HEK293 (cell line): ENCODE measurements around the gene TMEM184C.
A peak's percentile ranks its signal among the peaks of the same experiment; 100 is the strongest.

Experiments used
- CTCF ChIA-PET: fragments of 350-600 bp; formaldehyde crosslinking; extraction: SDS; loops from one replicate; lab custom pipeline; 2021; ENCODE audit warnings: antibody characterized with exemption; lab: Yijun Ruan, JAX
- POLR2A ChIA-PET: fragments of 300-600 bp; formaldehyde crosslinking; extraction: SDS; loops from one replicate; lab custom pipeline; 2020; ENCODE audit warnings: antibody characterized with exemption, inconsistent platforms; lab: Yijun Ruan, JAX
- H3K27ac ChIP-seq: fragments of 200-500 bp; sonication (Bioruptor generic); 2 replicates; pipeline ENCODE4 v1.5.1; 2014; ENCODE audit warnings: low read depth, low read length, control low read depth, inconsistent platforms; ENCODE audit errors: extremely low read depth
- H3K36me3 ChIP-seq, 2 experiments: fragments of 200-500 bp in 1 of 2; sonication (Bioruptor generic) in 1 of 2; 1 replicate in 1 of 2; 2 replicates in 1 of 2; pipeline ENCODE4 v1.5.1; 2014 to 2017; ENCODE audit warnings: inconsistent platforms in 2 of 2, low read length in 2 of 2; ENCODE audit not compliant: control insufficient read depth in 2 of 2, insufficient read depth in 1 of 2
- H3K4me1 ChIP-seq: fragments of 200-500 bp; sonication (Bioruptor generic); 2 replicates; pipeline ENCODE4 v1.5.1; 2014; ENCODE audit warnings: mild to moderate bottlenecking, low read length, inconsistent platforms; ENCODE audit not compliant: control insufficient read depth, insufficient read depth
- H3K4me3 ChIP-seq: 2 replicates; pipeline ENCODE4 v1.5.1; 2011; ENCODE audit warnings: low read depth, mild to moderate bottlenecking, control low read depth, low read length, moderate library complexity
- H3K9me3 ChIP-seq: fragments of 200-500 bp; sonication (Bioruptor generic); 2 replicates; pipeline ENCODE4 v1.5.1; 2014; ENCODE audit warnings: low read depth, low read length, inconsistent platforms; ENCODE audit not compliant: control insufficient read depth, insufficient read depth
- GLIS2 ChIP-seq: fragments of 450-650 bp; formaldehyde crosslinking; IDR thresholded peaks from 2 replicates; pipeline ENCODE4 v1.5.1; 2016; ENCODE audit warnings: missing biosample characterization, missing genetic modification characterization
- HOXA7 ChIP-seq: sonication (generic); formaldehyde crosslinking; IDR thresholded peaks from 2 replicates; pipeline ENCODE4 v1.8.1; 2022; ENCODE audit warnings: missing genetic modification reagents, borderline replicate concordance
- OSR2 ChIP-seq: fragments of 450-650 bp; formaldehyde crosslinking; IDR thresholded peaks from 2 replicates; pipeline ENCODE4 v1.5.1; 2016; ENCODE audit warnings: missing biosample characterization, missing genetic modification characterization
- ZEB2 ChIP-seq: fragments of 450-650 bp; formaldehyde crosslinking; IDR thresholded peaks from 2 replicates; pipeline ENCODE4 v1.5.1; 2016; ENCODE audit warnings: missing biosample characterization, missing genetic modification characterization
- ZFP41 ChIP-seq: fragments of 450-650 bp; formaldehyde crosslinking; IDR thresholded peaks from 2 replicates; pipeline ENCODE4 v1.5.1; 2016; ENCODE audit warnings: missing biosample characterization, missing genetic modification characterization, borderline replicate concordance
- ZNF266 ChIP-seq: fragments of 450-650 bp; formaldehyde crosslinking; IDR thresholded peaks from 2 replicates; pipeline ENCODE4 v1.5.1; 2016; ENCODE audit warnings: missing biosample characterization, missing genetic modification characterization, low read depth
- ZNF423 ChIP-seq: fragments of 450-650 bp; formaldehyde crosslinking; IDR thresholded peaks from 2 replicates; pipeline ENCODE4 v1.5.1; 2016; ENCODE audit warnings: missing biosample characterization, missing genetic modification characterization
- ZNF510 ChIP-seq: fragments of 450-650 bp; formaldehyde crosslinking; IDR thresholded peaks from 2 replicates; pipeline ENCODE4 v1.5.1; 2018; ENCODE audit warnings: mild to moderate bottlenecking, missing genetic modification characterization, missing biosample characterization; ENCODE audit not compliant: insufficient replicate concordance
- ZNF530 ChIP-seq: fragments of 450-650 bp; formaldehyde crosslinking; IDR thresholded peaks from 2 replicates; pipeline ENCODE4 v1.5.1; 2016; ENCODE audit warnings: low read depth, missing biosample characterization, missing genetic modification characterization
- ZNF544 ChIP-seq: fragments of 450-650 bp; formaldehyde crosslinking; IDR thresholded peaks from 2 replicates; pipeline ENCODE4 v1.5.0; 2017; ENCODE audit warnings: missing biosample characterization, missing genetic modification characterization
- ZNF596 ChIP-seq: fragments of 450-650 bp; IDR thresholded peaks from 2 replicates; pipeline ENCODE4 v1.5.0; 2018; ENCODE audit warnings: missing biosample characterization, mild to moderate bottlenecking, missing genetic modification characterization, moderate library complexity
- ZNF623 ChIP-seq: fragments of 450-650 bp; formaldehyde crosslinking; IDR thresholded peaks from 2 replicates; pipeline ENCODE4 v1.5.1; 2016; ENCODE audit warnings: missing biosample characterization, missing genetic modification characterization
- TF ChIP-seq, protein P1 (sequence below): fragments of 450-650 bp; formaldehyde crosslinking; IDR thresholded peaks from 2 replicates; pipeline ENCODE4 v1.5.1; 2016; ENCODE audit warnings: missing biosample characterization, missing genetic modification characterization
- TF ChIP-seq, protein P2 (sequence below): fragments of 450-650 bp; formaldehyde crosslinking; IDR thresholded peaks from 2 replicates; pipeline ENCODE4 v1.5.1; 2016; ENCODE audit warnings: missing biosample characterization, missing genetic modification characterization, low read depth
- TF ChIP-seq, protein P3 (sequence below): fragments of 450-650 bp; formaldehyde crosslinking; IDR thresholded peaks from 2 replicates; pipeline ENCODE4 v1.5.1; 2017; ENCODE audit warnings: missing biosample characterization, missing genetic modification characterization

TMEM184C gene

DNA sequence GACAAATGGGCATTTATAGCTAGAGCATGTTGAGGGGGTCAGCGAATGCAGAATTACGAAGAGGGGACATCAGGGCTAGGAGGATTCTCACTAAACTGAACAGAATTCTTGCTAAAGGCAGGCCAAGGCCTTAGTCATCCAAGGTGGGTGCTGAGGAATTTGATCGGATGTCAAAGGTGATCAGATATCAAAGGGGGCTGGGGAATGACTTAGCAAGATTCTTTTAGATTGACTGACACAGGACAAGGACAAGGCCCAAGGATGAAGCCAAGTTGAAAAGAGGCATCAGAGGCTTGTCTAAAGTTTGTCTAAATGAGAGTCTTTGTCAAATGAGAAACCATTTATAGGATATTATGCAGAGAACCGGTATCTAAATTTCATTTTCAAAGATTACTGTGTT lies 9.7 kb downstream of the TMEM184C start:
- ChIA-PET POLR2A (interaction anchor here (0.6 kb wide), 1 partner anchor 13 kb away, joined by 3 read pairs; no protein-coding TSS in a partner anchor), CTCF (no interaction called here)
- no peaks in the 10 kb centered on the region for H3K9me3 ChIP-seq
- TF ChIP-seq, protein P1, sequence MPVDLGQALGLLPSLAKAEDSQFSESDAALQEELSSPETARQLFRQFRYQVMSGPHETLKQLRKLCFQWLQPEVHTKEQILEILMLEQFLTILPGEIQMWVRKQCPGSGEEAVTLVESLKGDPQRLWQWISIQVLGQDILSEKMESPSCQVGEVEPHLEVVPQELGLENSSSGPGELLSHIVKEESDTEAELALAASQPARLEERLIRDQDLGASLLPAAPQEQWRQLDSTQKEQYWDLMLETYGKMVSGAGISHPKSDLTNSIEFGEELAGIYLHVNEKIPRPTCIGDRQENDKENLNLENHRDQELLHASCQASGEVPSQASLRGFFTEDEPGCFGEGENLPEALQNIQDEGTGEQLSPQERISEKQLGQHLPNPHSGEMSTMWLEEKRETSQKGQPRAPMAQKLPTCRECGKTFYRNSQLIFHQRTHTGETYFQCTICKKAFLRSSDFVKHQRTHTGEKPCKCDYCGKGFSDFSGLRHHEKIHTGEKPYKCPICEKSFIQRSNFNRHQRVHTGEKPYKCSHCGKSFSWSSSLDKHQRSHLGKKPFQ: no peak
- TF ChIP-seq ZEB2 (tag by site-specific recombination) (no peak), ZFP41 (tag by site-specific recombination) (no peak), ZNF544 (tag by site-specific recombination) (no peak), ZNF530 (tag by site-specific recombination) (no peak), ZNF266 (tag by site-specific recombination) (no peak), ZNF510 (tag by site-specific recombination) (no peak)
- TF ChIP-seq, protein P2, sequence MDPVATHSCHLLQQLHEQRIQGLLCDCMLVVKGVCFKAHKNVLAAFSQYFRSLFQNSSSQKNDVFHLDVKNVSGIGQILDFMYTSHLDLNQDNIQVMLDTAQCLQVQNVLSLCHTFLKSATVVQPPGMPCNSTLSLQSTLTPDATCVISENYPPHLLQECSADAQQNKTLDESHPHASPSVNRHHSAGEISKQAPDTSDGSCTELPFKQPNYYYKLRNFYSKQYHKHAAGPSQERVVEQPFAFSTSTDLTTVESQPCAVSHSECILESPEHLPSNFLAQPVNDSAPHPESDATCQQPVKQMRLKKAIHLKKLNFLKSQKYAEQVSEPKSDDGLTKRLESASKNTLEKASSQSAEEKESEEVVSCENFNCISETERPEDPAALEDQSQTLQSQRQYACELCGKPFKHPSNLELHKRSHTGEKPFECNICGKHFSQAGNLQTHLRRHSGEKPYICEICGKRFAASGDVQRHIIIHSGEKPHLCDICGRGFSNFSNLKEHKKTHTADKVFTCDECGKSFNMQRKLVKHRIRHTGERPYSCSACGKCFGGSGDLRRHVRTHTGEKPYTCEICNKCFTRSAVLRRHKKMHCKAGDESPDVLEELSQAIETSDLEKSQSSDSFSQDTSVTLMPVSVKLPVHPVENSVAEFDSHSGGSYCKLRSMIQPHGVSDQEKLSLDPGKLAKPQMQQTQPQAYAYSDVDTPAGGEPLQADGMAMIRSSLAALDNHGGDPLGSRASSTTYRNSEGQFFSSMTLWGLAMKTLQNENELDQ: no peak
- H3K36me3 ChIP-seq: peaks cover 9 to 68% of the 10 kb centered on the region in 2 experiments
- no peak overlapping the region for H3K4me3 ChIP-seq
- no peaks in the 10 kb centered on the region for H3K4me1 ChIP-seq
- no peak overlapping the region for H3K27ac ChIP-seq

DNA sequence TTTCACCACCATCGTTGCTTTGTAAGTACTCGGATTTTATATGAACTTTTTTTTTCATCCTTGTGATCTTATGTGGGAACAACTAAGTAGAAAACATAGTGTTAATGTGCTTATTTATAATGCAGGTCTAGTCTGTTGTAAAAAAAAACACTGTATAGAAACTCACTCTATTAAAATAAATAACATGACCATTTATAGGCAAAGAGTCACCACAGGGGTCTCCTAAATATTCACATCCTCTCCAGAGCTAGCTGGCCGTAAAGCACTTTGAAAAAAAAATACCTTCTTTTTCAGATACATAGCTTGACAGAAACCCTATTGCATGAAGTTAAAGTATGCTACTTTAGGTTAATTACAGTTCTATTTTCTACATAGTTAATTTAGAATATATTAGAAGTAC lies 11.2 kb downstream of the TMEM184C start:
- no peak overlapping the region for H3K4me3 ChIP-seq
- POLR2A ChIA-PET: interaction anchor here (1.6 kb wide), 1 partner anchor 11 kb away, joined by 5 read pairs; the partner anchor contains the start of gene TMEM184C

DNA sequence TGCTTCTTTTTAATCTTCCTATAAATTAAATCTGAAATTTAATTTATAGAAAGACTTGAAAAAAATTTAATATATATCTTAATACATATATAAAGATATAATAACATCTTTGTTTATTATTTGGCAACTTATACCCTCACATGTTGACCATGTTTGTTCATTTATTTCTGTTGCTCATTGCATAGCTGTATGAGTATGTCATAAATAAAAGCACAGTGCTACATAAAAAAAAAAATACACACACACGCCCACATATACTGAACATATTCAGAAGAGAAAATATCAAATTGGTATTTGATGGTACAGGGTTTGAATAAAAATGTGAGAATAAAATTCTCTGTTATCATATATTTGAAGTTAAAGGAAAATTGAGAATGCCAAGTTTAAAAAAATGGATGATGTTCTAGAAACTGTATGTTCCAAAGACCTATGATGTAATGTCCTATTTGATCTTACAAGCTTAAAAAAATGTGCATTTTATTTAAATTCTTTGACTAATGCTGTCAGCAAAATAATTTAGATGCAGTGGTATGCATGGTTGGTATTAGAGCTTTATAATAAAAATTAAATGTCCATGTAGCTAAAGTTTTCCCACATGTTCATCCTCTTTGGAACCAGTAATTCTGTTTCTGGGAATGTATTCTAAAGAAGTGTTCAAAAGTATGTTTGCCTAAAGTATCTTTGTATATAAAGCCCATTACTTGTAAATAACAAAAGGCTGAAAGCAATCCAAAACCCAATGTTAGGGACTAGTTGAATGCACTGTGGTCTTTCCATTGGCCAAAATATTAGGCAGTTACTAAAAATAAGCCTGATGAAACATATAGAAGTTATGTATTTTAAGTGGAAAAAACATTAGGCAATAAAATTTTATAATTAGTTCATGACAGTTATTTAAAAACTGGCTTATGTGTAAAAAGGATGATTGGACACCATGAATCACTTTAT lies 12.9 kb downstream of the TMEM184C start:
- ChIA-PET POLR2A (interaction anchor here (1.6 kb wide), 1 partner anchor 13 kb away, joined by 5 read pairs; the partner anchor contains the start of gene TMEM184C), CTCF (interaction anchor here (0.6 to 2.2 kb wide), 4 partner anchors 38 to 1135 kb away, joined by 3 to 10 read pairs (median 4); no protein-coding TSS in a partner anchor)
- TF ChIP-seq OSR2 (tag by site-specific recombination): no peak
- no peak for TF ChIP-seq ZNF623 (tag by site-specific recombination)
- no peak for TF ChIP-seq GLIS2 (tag by site-specific recombination)
- no peak for TF ChIP-seq ZNF423 (tag by site-specific recombination)
- no peak overlapping the region for H3K27ac ChIP-seq
- H3K4me3 ChIP-seq: no peak overlapping the region
- no peaks in the 10 kb centered on the region for H3K9me3 ChIP-seq
- H3K36me3 ChIP-seq: peaks cover 14 to 78% of the 10 kb centered on the region in 2 experiments
- no peaks in the 10 kb centered on the region for H3K4me1 ChIP-seq

More for the DNA sequence above, 11.2 kb downstream of the TMEM184C start:
- TF ChIP-seq ZNF596 (tag by site-specific recombination) (0 out of 2 replicates have a peak, but pooled peaks have one; percentile 24), HOXA7 (CRISPR knock-in tag) (no peak), ZNF530 (tag by site-specific recombination) (no peak)
- TF ChIP-seq, protein P3, sequence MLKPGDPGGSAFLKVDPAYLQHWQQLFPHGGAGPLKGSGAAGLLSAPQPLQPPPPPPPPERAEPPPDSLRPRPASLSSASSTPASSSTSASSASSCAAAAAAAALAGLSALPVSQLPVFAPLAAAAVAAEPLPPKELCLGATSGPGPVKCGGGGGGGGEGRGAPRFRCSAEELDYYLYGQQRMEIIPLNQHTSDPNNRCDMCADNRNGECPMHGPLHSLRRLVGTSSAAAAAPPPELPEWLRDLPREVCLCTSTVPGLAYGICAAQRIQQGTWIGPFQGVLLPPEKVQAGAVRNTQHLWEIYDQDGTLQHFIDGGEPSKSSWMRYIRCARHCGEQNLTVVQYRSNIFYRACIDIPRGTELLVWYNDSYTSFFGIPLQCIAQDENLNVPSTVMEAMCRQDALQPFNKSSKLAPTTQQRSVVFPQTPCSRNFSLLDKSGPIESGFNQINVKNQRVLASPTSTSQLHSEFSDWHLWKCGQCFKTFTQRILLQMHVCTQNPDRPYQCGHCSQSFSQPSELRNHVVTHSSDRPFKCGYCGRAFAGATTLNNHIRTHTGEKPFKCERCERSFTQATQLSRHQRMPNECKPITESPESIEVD (tag by site-specific recombination): peak; percentile 55; the same call in 1 of the 2 replicates
- TF ChIP-seq, all 188 proteins: peak for 2
- CTCF ChIA-PET: interaction anchor here (0.8 to 1.1 kb wide), 2 partner anchors 14 to 239 kb away, joined by 3 read pairs; no protein-coding TSS in a partner anchor
- Histone ChIP-seq H3K27ac (no peak overlapping the region), H3K9me3 (no peaks in the 10 kb centered on the region), H3K4me1 (no peaks in the 10 kb centered on the region), H3K36me3 (peaks cover 16 to 72% of the 10 kb centered on the region in 2 experiments)
